HG02943 (cell line): ENCODE results near the gene NPC1.
"Not testable (repeated sequence)": the region's sequence is repeated elsewhere in the genome, so short reads cannot be mapped to it uniquely, and the experiment has no call there.

Experiments used
- ATAC-seq: cut with Tn5 transposase; IDR thresholded peaks from one replicate; pipeline ENCODE4 v1.9.1; 2021; ENCODE audit warnings: mild to moderate bottlenecking, low read depth, moderate library complexity; ENCODE audit not compliant: unreplicated experiment

NPC1 gene

DNA sequence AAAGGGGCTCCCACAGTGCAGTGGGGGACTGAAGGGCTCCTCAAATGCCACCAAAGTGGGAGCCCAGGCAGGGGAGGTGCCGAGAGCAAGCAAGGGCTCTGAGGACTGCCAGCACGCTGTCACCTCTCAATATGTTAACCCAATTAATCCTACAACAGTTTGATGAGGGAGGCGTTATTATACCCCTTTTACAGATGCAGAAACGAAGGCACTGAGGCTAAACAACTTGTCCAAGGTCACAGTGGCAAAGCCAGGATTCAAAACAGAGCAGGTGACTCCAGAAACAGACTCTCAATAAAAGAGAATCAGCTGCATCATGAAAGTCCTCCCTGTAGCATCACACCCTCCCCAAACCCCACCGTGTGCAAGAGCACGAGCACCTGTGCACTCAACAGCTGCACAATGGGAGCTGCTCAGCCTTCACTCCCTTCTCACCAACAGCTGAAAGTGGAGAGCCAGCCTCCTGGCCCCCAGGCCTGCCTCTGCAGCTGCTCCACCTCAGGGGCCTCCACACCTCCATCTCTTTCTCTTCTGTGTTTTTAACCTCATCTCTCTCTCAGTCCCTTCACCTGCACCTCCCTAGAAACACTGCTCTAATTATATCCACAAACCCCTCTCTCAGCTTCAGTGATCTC is 8.1 kb downstream of the NPC1 start:
- no peak for ATAC-seq

DNA sequence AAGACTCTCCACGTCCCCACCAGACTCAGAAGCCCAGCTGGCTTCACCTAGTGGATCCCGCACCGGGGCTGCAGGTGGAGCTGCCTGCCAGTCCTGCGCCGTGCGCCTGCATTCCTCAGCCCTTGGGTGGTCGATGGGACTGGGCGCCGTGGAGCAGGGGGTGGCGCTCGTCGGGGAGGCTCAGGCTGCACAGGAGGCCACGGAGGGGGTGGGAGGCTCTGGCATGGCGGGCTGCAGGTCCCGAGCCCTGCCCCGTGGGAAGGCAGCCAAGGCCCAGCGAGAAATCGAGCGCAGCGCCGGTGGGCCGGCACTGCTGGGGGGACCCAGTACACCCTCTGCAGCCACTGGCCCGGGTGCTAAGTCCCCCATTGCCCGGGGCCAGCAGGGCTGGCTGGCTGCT is 8.8 kb downstream of the NPC1 start:
- not testable (repeated sequence) for ATAC-seq

DNA sequence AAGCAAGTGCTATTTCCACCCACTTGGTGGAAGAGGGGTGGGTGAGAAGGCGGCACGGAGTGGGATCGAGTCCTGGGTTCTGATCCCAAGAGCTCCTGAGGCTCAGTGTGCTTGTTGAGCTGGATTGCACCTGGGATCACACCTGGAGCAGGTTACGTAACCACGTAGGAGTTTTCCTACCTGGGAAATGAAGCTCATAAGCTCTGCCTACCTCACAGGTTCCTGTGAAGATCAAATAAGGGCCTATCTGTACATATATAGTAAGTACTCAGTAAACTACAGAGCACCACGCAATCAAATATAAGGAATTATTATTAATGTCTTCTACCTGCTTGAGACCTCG is 11.0 kb downstream of the NPC1 start:
- no peak for ATAC-seq

DNA sequence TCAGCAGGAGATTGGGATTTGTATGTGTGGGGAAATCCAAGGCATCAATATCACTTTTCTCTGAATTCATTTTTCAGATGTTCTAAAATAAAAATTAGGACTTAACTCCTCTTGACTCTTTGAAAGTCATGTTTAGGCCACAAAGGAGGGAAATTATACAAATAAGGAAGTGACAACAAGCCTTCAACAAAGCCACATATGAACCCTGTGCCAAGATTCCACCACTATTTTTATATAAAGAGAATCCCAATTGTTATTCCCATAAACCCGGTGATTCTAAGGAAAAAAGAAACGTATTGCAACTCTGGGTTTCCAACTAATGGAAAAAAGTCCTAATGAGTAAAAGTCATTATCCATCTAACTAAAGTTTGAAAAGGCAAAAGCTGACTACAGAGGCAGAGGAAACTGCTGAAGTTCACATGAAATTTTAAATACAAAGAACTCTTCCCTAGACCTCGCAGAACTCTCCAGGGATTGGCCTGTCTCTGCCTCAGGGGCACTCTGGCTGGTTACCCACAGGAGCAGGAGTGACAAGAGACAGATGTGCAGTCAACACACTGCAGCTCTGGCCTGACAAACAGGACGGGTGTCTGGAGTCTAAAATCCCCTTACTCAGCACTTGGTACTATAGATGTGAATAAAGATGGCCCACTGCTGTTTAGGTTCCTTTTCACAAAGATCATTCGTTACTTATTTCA is 11.5 kb downstream of the NPC1 start:
- ATAC-seq: no peak

DNA sequence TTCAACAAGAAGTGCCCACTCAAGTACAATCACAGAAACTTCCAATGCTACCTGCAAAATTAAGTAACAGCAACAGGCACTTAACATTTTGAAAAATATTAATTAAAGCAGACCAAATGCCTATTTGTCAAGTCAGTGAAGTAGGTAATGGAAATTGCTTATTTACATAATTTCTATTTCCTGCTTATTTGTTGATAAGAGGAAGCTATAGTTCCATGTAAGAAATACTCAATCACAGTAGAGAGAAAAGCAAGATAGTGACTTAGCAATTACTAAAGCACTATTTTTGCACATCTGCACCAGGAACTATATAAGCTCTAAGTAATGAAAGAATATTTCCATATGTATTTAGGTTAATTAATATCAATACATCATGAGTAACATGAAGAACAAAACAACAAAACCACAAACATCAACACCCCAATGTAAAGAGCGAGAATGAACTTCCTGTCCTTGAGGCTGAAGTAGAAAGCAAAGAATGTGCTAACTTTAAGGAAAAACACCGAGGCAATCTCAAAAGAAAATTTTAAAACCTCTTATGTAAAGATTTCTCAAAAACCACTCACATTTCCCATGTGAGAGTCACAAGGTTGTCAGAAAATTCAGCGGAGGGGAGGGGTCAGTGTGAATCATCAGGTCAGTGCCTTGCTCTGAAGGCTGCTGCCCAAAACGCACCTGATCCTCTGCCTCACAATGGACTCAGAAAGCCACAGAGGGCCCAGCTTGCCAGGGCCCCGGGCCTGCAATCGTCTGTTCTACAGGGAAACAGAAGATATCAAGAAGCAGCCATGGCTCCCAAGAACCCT is 12.5 kb downstream of the NPC1 start:
- ATAC-seq: no peak

DNA sequence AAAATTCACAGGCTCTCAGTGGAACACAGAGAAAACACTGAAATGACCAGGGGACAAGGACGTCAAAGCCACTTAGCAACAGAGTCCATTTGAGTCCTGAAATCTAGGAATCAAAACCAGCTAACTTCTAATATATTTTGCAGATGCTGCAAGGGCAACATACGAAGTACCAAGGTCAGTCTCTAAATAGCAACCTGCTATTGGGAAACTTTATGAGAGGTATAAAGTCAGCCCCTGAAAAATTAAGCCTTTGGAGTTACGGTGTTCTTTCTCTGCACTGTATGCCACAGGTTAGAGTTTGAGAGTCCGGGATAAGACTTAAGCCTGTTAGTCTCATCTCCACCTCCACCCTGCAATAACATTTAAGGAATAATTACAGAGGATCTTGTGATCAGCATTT is 13.3 kb downstream of the NPC1 start:
- no peak for ATAC-seq

DNA sequence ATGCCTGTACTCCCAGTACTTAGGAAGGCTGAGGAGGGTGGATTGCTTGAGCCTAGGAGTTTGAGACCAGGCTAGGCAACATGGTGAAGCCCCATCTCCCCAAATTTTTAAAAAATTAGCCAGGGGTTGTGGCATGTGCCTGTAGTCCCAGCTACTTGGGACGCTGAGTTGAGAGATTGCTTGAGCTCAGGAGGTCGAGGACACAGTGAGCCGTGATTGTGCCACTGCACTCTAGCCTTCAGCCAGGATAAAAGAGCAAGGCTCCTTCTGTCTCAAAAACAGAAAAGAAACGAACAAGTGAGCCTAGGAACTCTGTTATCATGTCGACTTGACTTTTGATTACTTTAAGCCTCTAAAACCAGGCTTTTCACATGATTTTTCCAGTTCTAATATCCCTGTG is 13.7 kb downstream of the NPC1 start:
- ATAC-seq: no peak

DNA sequence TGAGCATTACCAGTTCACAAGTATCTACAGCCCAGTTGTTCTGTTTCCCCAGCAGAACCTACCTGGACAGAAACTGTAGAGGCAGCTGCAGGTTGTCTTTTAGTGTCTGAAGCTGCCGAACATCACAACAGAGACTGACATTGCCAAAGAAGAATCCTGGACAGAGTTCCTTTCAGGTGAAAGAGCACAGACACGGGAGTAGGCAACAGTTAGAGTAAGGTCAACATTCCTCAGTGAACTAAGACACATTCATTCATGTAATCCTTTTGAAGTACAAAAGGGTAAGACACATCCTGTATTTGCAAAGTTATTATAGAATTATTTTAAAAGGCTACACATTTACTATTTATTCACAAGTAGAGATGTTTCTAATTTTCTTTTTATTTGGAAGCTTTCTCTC is 14.3 kb downstream of the NPC1 start:
- no peak for ATAC-seq

DNA sequence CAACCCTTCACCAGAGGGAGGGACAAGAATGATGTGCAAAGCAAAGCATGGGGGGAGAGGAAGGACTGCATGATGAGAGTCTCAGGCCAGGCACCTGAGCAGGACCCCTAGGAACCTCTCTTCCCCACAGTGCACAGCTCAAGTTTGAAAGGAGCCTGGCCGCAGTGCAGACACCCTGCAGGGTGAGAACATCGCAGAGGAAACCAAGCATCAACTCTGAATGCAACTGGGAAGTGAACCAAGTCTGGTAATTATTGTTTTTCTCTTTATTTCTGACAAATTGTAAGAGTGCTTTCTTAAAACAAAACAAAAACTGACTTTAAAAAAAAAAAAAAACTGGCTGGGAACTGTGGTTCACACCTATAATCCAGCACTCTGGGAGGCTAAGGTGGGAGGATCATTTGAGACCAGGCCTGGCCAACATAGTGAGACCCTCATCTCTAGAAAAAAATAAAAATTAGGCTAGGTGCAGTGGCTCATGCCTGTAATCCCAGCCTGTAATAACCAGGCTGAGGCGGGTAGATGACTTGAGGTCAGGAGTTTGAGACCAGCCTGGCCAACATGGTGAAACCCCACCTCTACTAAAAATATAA is 15.3 kb downstream of the NPC1 start:
- no peak for ATAC-seq

DNA sequence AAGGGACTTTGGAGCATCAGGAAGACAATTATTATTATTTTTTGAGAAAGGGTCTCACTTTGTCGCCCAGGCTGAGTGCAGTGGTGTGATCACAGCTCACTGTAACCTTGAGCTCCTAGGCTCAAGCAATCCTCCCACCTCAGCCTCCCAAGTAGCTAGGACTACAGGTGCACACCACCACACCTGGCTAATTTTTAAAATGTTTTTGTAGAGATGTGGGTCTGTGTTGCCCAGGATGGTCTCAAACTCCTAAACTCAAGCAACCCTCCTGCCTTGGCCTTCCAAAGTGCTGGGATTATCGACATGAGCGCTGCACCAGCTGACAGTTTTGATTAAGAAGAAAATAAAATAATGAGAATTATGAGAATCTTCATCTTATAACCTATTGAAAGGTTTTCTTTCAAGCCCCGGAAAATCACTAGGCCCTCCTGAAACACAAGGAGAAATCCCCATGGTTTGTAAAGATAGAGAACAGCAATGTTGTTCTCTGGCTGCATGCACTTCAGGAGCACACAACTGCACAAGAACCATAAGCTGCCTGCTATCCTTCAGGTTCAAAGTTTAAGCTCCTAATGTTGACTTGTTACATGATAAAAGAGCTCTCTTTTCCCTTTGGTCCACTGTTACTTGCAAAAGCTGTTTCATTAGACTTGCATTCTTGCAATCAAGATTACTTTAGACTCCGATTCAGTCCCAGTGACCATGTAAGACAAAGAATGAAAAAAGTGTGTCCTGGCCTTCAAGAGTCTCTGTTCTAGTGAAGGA is 16.8 kb downstream of the NPC1 start:
- ATAC-seq: no peak

DNA sequence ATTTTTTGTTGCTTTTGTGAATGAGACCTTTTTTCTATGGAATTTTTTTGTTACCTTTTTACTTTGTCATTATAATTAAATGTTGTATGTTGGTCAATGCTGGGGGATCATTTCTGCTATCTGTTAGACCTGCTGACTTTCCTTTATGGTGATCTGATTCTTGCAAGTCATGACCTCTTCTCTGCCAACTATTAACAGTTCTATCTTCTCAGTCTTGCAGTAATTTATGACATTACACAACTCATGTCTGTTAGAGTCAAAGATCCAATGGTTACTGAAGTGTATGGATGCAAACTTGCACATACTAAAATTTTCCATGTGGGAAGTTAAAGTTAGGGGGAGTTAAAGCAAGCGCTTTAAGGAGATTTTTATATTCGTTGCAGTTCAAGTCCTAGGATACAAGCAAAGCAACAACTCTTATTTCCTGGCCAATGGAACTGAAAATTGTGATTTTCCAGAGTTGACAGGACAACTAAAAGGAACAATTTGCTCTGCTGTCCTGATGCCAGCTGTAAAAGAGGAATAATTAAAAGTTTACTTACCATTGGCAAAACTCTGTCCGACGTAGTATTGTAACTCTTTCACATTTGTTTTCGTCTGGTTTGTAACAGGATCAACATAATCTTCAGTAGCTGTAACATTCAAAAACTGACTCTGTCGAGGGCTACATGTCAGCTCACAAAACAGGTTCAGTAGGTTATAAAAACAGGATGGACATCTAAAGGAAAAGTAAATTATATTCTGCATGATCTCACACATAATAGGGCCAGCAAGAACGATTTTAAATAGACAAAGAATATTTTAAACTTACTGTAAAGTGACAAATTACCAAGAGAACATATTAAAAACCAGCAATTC is 17.8 kb downstream of the NPC1 start:
- no peak for ATAC-seq

DNA sequence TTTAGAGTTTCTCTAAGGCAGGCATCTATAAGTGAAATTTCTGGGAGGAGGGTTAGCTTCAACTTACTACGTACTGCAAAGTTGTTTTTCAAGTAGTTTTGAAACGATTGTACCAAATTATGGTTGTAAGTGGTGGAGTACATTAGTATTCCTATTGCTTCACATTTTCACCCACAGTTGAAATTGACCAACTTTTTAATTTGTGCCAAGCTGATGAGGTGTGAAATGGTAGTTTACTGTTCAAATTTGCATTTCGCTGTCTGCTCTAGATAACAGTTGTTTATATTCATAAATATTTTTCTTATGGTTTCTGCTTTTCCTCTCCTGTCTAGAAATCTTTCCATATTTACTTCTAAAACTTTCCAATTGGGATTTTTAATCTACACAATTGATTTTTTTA is 18.6 kb downstream of the NPC1 start:
- no peak for ATAC-seq

DNA sequence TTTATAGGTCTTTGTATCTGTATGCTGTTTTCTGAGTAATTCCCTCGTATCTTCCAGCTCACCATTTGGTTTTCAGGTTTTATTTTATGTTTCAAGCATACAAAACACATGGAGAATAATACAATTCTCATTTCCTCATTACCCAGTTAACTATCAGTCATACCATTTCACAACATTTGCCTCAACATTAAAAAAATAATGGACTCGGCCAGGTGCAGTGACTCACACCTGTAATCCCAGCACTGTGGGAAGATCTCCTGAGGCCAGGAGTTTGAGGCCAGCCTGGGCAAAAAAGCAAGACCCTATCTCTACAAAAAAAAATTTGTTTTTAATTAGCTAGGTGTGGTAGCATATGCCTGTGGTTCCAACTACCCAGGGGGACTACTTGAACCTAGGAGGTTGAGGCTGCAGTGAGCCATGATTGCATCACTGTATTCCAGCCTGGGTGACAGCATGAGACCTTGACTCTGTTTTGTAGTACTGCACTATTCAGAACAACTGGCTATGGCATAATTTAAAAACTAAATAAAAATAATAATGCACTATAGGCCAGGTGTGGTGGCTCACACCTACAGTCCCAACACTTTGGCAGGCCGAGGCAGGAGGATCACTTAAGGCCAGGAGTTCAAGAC is 20.3 kb downstream of the NPC1 start:
- ATAC-seq: no peak

DNA sequence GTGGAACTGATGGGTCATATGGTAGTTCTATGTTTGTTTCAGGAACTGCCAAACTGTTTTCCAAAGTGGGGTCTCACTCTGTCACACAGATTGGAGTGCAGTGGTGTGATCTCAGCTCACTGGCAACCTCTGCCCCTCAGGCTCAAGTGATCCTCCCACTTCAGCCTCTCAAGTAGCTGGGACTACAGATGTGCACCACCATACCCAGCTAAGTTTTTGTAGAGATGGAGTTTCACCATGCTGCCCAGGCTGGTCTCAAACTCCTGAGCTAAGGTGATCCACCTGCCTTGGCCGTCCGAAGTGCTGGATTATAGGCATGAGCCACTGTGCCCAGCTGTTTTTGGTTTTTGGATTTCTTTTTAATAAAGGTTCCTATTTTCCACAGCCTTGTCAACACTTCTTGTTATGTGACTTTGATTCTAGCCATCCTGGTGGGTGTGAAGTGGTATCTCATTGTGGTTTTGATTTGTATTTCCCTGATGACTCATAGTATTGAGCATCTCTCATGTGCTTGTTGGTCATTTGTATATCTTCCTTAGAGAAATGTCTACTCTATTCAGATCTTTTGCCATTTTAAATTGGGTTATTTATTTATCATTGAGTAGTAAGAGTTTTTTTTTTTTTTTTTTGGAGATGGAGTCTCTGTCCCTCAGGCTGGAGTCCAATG is 22.8 kb downstream of the NPC1 start:
- no peak for ATAC-seq

DNA sequence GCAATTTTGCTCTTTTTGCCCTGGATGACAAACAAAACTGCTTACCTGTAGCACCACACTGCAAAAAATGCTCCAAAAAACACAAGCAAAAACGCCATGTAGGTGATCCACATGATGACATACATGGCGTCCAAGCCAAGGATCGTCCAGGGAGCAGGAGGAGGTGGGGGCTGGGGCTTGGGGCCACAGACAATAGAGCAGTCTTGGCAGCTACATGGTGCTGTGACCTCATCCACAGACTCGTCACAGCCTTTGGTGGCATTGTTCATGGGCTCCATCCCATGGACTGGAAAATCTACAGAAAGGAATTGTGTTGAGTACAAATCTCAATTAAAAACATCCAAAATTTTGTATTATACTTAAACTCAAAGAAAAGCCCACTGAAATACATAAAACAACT is 26.1 kb downstream of the NPC1 start:
- no peak for ATAC-seq

DNA sequence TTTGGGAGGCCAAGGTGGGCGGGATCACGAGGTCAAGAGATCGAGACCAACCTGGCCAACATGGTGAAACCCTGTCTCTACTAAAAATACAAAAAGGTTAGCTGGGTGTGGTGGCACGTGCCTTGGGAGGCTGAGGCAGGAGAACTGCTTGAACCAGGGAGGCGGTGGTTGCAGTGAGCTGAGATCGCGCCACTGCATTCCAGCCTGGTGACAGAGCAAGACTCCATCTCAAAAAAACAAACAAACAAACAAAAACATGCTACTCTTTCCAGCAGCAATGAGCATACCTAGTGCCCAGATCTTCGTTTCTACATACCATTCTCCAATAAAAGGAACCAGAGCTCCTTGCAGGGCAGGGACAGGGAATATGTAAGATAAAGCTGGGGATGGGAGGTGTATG is 28.8 kb downstream of the NPC1 start:
- ATAC-seq: not testable (repeated sequence)

DNA sequence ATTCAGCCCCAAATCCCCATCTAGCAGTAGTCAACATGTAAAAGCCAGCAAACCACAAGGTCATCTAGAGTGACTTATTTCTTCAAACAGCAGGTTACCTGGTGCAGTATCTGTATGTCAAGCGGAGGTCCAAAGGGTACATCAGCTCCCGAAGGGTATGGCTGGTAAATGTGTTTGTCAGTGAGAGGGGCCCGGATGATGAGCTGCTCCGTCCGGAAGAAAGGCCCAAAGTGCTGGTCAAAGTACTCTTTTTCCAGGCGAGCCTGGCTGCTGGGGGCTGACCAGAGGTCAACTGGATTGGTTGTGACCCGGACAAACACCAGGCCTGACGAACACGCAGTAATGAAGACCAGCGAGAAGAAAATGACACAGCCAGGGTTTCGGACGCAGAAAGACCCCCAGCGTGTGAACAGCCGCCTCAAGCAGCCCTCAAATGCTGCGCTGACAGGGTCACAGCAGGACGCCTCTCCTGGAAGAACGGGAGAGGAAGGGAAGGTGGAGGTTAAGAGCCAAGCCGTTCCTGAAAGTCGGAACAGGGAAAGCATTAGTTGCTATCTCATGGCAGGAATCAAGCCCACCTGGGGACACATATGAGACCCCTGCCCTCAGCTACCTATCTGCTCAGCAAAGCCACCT is 30.0 kb downstream of the NPC1 start:
- no peak for ATAC-seq

DNA sequence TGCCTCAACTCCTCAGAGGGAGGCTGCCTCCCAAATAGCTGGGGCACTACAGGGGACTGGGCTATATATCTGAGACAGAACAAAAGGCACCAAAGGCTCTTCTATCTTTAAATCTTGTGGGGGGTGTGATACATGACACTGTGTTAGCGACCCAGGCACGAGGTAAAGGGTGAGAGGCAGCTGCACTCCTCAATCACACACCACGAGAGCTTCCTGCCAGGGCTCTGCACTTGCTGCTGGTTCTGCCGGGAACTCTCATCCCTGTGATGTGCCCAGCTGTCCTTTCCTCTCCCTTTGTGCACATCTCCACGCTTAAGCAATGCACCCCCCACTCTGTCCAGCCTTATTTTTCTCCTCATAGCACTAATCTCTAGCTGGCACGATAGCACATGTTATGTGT is 32.4 kb downstream of the NPC1 start:
- no peak for ATAC-seq
